ENCODE results near the gene PROSER3. TPM values are rescaled to one million over a fixed set of nuclear protein-coding genes. Genes with fewer than 3 reads are reported as not detected.

Gene PROSER3
- total and polyA plus RNA-seq, 4 donors, result 2.8 to 27.7 (median 11.5) TPM

- peak within 1 kb of the TSS; percentile 33 for H3K27ac ChIP-seq (ENCODE audit: low read depth, low read length)
- H3K9me3 ChIP-seq (ENCODE audit: control insufficient read depth, insufficient read depth, low read length), result no peaks in the 10 kb centered on the region
- H3K4me3 ChIP-seq (ENCODE audit: low read depth, low read length), result peak within 1 kb of the TSS; percentile 62
- peaks cover 39% of the 10 kb centered on the region for H3K4me1 ChIP-seq (ENCODE audit: control insufficient read depth, insufficient read depth, low read length)
- 0% methylated on average over 82 of the region's 82 CpGs for WGBS (ENCODE audit: insufficient coverage)
- H3K36me3 ChIP-seq (ENCODE audit: control insufficient read depth, insufficient read depth, low read length), result peaks cover 33% of the 10 kb centered on the region
- H3K27me3 ChIP-seq (ENCODE audit: control insufficient read depth, insufficient read depth, low read length), result no peaks in the 10 kb centered on the region
- DNase-seq (ENCODE audit: low read depth in 4 of 6, low spot score in 6 of 6), result peak; percentile 95 to 100 (median 98)
Measured at GRCh38 chr19:35775298-35776101, 17.5 kb downstream of the PROSER3 start, which contains the start of gene ARHGAP33. Gene ARHGAP33 (plus strand): TSS chr19:35775564. CDS start chr19:35775659, 95 bp downstream.

GRCh38 chr19:35776102-35776788 is 18.3 kb downstream of the PROSER3 start:
- Histone ChIP-seq H3K36me3 (ENCODE audit: control insufficient read depth, insufficient read depth, low read length) (peaks cover 40% of the 10 kb centered on the region), H3K27me3 (ENCODE audit: control insufficient read depth, insufficient read depth, low read length) (no peaks in the 10 kb centered on the region), H3K9me3 (ENCODE audit: control insufficient read depth, insufficient read depth, low read length) (no peaks in the 10 kb centered on the region), H3K27ac (ENCODE audit: low read depth, low read length) (peak overlapping the region; percentile 48), H3K4me1 (ENCODE audit: control insufficient read depth, insufficient read depth, low read length) (peaks cover 39% of the 10 kb centered on the region), H3K4me3 (ENCODE audit: low read depth, low read length) (peak overlapping the region; percentile 62)
- WGBS (ENCODE audit: insufficient coverage), result 10% methylated on average over 12 of the region's 13 CpGs
- DNase-seq (ENCODE audit: low read depth in 4 of 6, low spot score in 6 of 6), result peak in 3 of 6 donors; percentile 23 to 83 (median 71)

GRCh38 chr19:35777086-35777841 is 19.3 kb downstream of the PROSER3 start:
- peak in 2 of 6 donors; percentile 19 to 43 for DNase-seq (ENCODE audit: low read depth in 4 of 6, low spot score in 6 of 6)
- 16% methylated on average over 16 of the region's 19 CpGs for WGBS (ENCODE audit: insufficient coverage)

GRCh38 chr19:35777961-35778360 is 20.0 kb downstream of the PROSER3 start:
- DNase-seq (ENCODE audit: low read depth in 4 of 6, low spot score in 6 of 6), result no peak
- H3K27ac ChIP-seq (ENCODE audit: low read depth, low read length), result peak overlapping the region; percentile 48
- H3K36me3 ChIP-seq (ENCODE audit: control insufficient read depth, insufficient read depth, low read length), result peaks cover 57% of the 10 kb centered on the region
- no peaks in the 10 kb centered on the region for H3K27me3 ChIP-seq (ENCODE audit: control insufficient read depth, insufficient read depth, low read length)
- H3K4me3 ChIP-seq (ENCODE audit: low read depth, low read length), result no peak overlapping the region
- H3K4me1 ChIP-seq (ENCODE audit: control insufficient read depth, insufficient read depth, low read length), result peaks cover 39% of the 10 kb centered on the region
- 73% methylated on average over 7 of the region's 7 CpGs for WGBS (ENCODE audit: insufficient coverage)
- no peaks in the 10 kb centered on the region for H3K9me3 ChIP-seq (ENCODE audit: control insufficient read depth, insufficient read depth, low read length)

More at GRCh38 chr19:35777086-35777841, 19.3 kb downstream of the PROSER3 start:
- H3K9me3 ChIP-seq (ENCODE audit: control insufficient read depth, insufficient read depth, low read length), result no peaks in the 10 kb centered on the region
- peaks cover 39% of the 10 kb centered on the region for H3K4me1 ChIP-seq (ENCODE audit: control insufficient read depth, insufficient read depth, low read length)
- H3K27ac ChIP-seq (ENCODE audit: low read depth, low read length), result peak overlapping the region; percentile 48
- no peaks in the 10 kb centered on the region for H3K27me3 ChIP-seq (ENCODE audit: control insufficient read depth, insufficient read depth, low read length)
- H3K36me3 ChIP-seq (ENCODE audit: control insufficient read depth, insufficient read depth, low read length), result peaks cover 50% of the 10 kb centered on the region
- H3K4me3 ChIP-seq (ENCODE audit: low read depth, low read length), result no peak overlapping the region

- Histone ChIP-seq H3K27ac (ENCODE audit: low read depth, low read length) (no peak overlapping the region), H3K36me3 (ENCODE audit: control insufficient read depth, insufficient read depth, low read length) (peaks cover 68% of the 10 kb centered on the region), H3K27me3 (ENCODE audit: control insufficient read depth, insufficient read depth, low read length) (no peaks in the 10 kb centered on the region), H3K4me3 (ENCODE audit: low read depth, low read length) (no peak overlapping the region), H3K4me1 (ENCODE audit: control insufficient read depth, insufficient read depth, low read length) (peaks cover 39% of the 10 kb centered on the region), H3K9me3 (ENCODE audit: control insufficient read depth, insufficient read depth, low read length) (no peaks in the 10 kb centered on the region)
- DNase-seq (ENCODE audit: low read depth in 4 of 6, low spot score in 6 of 6), result no peak
- whole genome bisulfite sequencing (ENCODE audit: insufficient coverage), result 91% methylated on average over 8 of the region's 8 CpGs
Measured at GRCh38 chr19:35779033-35779432, 21.1 kb downstream of the PROSER3 start.

GRCh38 chr19:35780058-35780457 is 22.1 kb downstream of the PROSER3 start:
- DNase-seq (ENCODE audit: low read depth in 4 of 6, low spot score in 6 of 6), result no peak
- no peak overlapping the region for H3K27ac ChIP-seq (ENCODE audit: low read depth, low read length)
- H3K4me3 ChIP-seq (ENCODE audit: low read depth, low read length), result no peak overlapping the region
- no peaks in the 10 kb centered on the region for H3K27me3 ChIP-seq (ENCODE audit: control insufficient read depth, insufficient read depth, low read length)
- H3K9me3 ChIP-seq (ENCODE audit: control insufficient read depth, insufficient read depth, low read length), result no peaks in the 10 kb centered on the region
- peaks cover 32% of the 10 kb centered on the region for H3K4me1 ChIP-seq (ENCODE audit: control insufficient read depth, insufficient read depth, low read length)
- H3K36me3 ChIP-seq (ENCODE audit: control insufficient read depth, insufficient read depth, low read length), result peaks cover 78% of the 10 kb centered on the region
- WGBS (ENCODE audit: insufficient coverage), result 88% methylated on average over 14 of the region's 16 CpGs

- Histone ChIP-seq H3K4me1 (ENCODE audit: control insufficient read depth, insufficient read depth, low read length) (peaks cover 31% of the 10 kb centered on the region), H3K27ac (ENCODE audit: low read depth, low read length) (no peak overlapping the region), H3K27me3 (ENCODE audit: control insufficient read depth, insufficient read depth, low read length) (no peaks in the 10 kb centered on the region), H3K9me3 (ENCODE audit: control insufficient read depth, insufficient read depth, low read length) (no peaks in the 10 kb centered on the region), H3K4me3 (ENCODE audit: low read depth, low read length) (no peak overlapping the region), H3K36me3 (ENCODE audit: control insufficient read depth, insufficient read depth, low read length) (peaks cover 85% of the 10 kb centered on the region)
- no peak for DNase-seq (ENCODE audit: low read depth in 4 of 6, low spot score in 6 of 6)
- 95% methylated on average over 18 of the region's 20 CpGs for WGBS (ENCODE audit: insufficient coverage)
Measured at GRCh38 chr19:35780717-35781116, 22.7 kb downstream of the PROSER3 start.

- no peak for DNase-seq (ENCODE audit: low read depth in 4 of 6, low spot score in 6 of 6)
- Histone ChIP-seq H3K27me3 (ENCODE audit: control insufficient read depth, insufficient read depth, low read length) (no peaks in the 10 kb centered on the region), H3K4me1 (ENCODE audit: control insufficient read depth, insufficient read depth, low read length) (peaks cover 25% of the 10 kb centered on the region), H3K4me3 (ENCODE audit: low read depth, low read length) (no peak overlapping the region), H3K27ac (ENCODE audit: low read depth, low read length) (no peak overlapping the region), H3K36me3 (ENCODE audit: control insufficient read depth, insufficient read depth, low read length) (peaks cover 94% of the 10 kb centered on the region), H3K9me3 (ENCODE audit: control insufficient read depth, insufficient read depth, low read length) (no peaks in the 10 kb centered on the region)
- WGBS (ENCODE audit: insufficient coverage), result 56% methylated on average over 9 of the region's 9 CpGs
Measured at GRCh38 chr19:35781650-35782049, 23.7 kb downstream of the PROSER3 start.

- peaks cover 99% of the 10 kb centered on the region for H3K36me3 ChIP-seq (ENCODE audit: control insufficient read depth, insufficient read depth, low read length)
- no peak overlapping the region for H3K27ac ChIP-seq (ENCODE audit: low read depth, low read length)
- H3K4me3 ChIP-seq (ENCODE audit: low read depth, low read length), result no peak overlapping the region
- no peaks in the 10 kb centered on the region for H3K9me3 ChIP-seq (ENCODE audit: control insufficient read depth, insufficient read depth, low read length)
- peaks cover 15% of the 10 kb centered on the region for H3K4me1 ChIP-seq (ENCODE audit: control insufficient read depth, insufficient read depth, low read length)
- 93% methylated on average over 9 of the region's 12 CpGs for WGBS (ENCODE audit: insufficient coverage)
- H3K27me3 ChIP-seq (ENCODE audit: control insufficient read depth, insufficient read depth, low read length), result no peaks in the 10 kb centered on the region
- no peak for DNase-seq (ENCODE audit: low read depth in 4 of 6, low spot score in 6 of 6)
Measured at GRCh38 chr19:35782589-35782988, 24.6 kb downstream of the PROSER3 start.

All from spinal cord (tissue), 10 donors.